Activated CD4-positive, alpha-beta memory T cell treated with anti-CD3 and anti-CD28 coated beads, Interleukin-2, amount 10 ng/mL, durations not matched to agents 7 days and 5 days (primary cell): Measurements from ENCODE around the gene EHF. TPM values are rescaled to one million over a fixed set of nuclear protein-coding genes. Genes with fewer than 3 reads are reported as not detected.

ENCODE experiments used
- CTCF ChIA-PET: fragments of 350-600 bp; sonication (Branson Sonifier 250); formaldehyde crosslinking; loops from one replicate; lab custom pipeline; 2021; ENCODE audit warnings: antibody characterized with exemption, inconsistent platforms; lab: Charles Lee
- POLR2A ChIA-PET: fragments of 350-600 bp; sonication (Branson Sonifier 250); formaldehyde crosslinking; loops from one replicate; lab custom pipeline; 2021; ENCODE audit warnings: antibody characterized with exemption; lab: Charles Lee
- DNase-seq: peaks from one replicate; pipeline ENCODE4 v3.0.0-alpha.2; 2020
- H3K27ac Mint-ChIP-seq: one replicate; pipeline ENCODE4 v1.8.0; 2021; ENCODE audit warnings: mild to moderate bottlenecking, mixed read lengths
- H3K27me3 Mint-ChIP-seq: one replicate; pipeline ENCODE4 v1.8.0; 2021; ENCODE audit warnings: mixed read lengths
- H3K36me3 Mint-ChIP-seq: one replicate; pipeline ENCODE4 v1.8.0; 2021; ENCODE audit warnings: low read depth, mixed read lengths
- H3K4me1 Mint-ChIP-seq: one replicate; pipeline ENCODE4 v1.8.0; 2021; ENCODE audit warnings: mixed read lengths
- H3K4me3 Mint-ChIP-seq: one replicate; pipeline ENCODE4 v1.8.0; 2021; ENCODE audit warnings: mild to moderate bottlenecking, mixed read lengths
- H3K9me3 Mint-ChIP-seq: one replicate; pipeline ENCODE4 v1.8.0; 2021; ENCODE audit warnings: mixed read lengths
- total RNA-seq, 2 experiments: library from RNA; stranded (reverse); gene quantifications; one replicate each; pipeline ENCODE4 v1.2.3, GENCODE V29; 2021

The EHF gene
- total RNA-seq, 2 experiments from 2014 or later: not detected

- H3K36me3 Mint-ChIP-seq: no peaks in the 10 kb centered on the region
- no peak overlapping the region for H3K4me3 Mint-ChIP-seq
- H3K27me3 Mint-ChIP-seq: peaks cover 68% of the 10 kb centered on the region
- CTCF ChIA-PET: no interaction called here
- POLR2A ChIA-PET: no interaction called here
- DNase-seq: no peak
- H3K9me3 Mint-ChIP-seq: no peaks in the 10 kb centered on the region
- no peaks in the 10 kb centered on the region for H3K4me1 Mint-ChIP-seq
- no peak overlapping the region for H3K27ac Mint-ChIP-seq
Measured at GRCh38 chr11:34643311-34643710, 22.4 kb downstream of the EHF start.

DNA sequence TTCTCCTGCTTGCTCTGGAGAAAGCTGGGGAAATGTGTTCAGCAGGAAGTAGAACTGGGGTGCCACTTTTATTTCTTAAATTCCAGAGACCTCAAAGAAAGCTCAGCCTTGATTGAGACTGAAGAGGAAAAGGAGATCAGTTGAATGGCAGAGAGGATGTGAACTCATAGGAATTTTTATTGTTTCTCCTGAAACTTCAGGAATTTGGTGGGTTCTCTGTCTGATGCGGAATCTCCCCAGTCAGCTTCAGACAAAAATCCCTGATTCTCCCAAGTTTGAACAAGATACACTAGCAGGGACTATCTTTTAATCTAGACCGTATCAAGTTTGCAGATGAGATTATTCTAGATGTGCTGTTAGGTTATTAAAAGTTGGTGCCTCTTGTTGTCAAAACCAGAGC, 23.0 kb downstream of the EHF start:
- H3K4me1 Mint-ChIP-seq: no peaks in the 10 kb centered on the region
- no peak overlapping the region for H3K27ac Mint-ChIP-seq
- DNase-seq: no peak
- no peak overlapping the region for H3K4me3 Mint-ChIP-seq
- H3K27me3 Mint-ChIP-seq: peaks cover 71% of the 10 kb centered on the region
- ChIA-PET CTCF (no interaction called here), POLR2A (no interaction called here)
- no peaks in the 10 kb centered on the region for H3K9me3 Mint-ChIP-seq
- H3K36me3 Mint-ChIP-seq: no peaks in the 10 kb centered on the region

DNA sequence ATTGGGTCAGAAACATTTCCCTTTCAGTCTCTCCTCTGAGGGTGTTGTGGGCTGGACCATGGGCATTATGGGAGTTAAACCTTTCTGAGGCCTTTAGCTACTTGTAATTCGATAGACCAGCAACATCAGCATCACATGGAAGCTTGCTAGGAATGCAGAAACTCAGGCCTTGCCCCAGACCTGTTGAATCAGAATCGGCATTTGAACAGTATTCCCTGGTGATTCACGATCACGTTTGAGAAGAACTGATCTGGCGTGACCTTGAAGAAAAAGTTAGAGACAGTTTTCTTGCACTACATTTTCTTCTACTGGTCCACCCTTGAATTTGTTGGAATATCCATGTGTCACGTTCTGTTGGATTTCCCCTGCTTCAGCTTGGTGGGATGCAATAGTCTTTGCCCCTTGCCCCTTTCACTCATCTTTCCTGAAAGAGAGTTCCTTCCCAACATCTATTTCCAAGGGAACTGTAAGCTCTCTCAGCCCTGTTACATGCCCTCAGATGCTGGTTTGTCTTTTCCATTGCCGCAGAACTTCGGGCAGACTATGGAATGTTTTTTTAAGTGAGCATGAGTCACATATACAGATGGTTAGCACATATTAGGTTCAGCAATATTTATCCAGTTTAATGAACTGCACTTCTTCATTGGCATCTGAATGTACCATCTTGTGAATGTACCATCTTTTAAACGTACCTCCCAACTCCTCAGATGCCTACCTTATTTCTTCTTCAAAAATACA, 23.9 kb downstream of the EHF start:
- Mint-ChIP-seq H3K9me3 (no peaks in the 10 kb centered on the region), H3K4me1 (peaks cover 1% of the 10 kb centered on the region), H3K36me3 (no peaks in the 10 kb centered on the region), H3K27ac (no peak overlapping the region), H3K27me3 (peaks cover 73% of the 10 kb centered on the region), H3K4me3 (no peak overlapping the region)
- no peak for DNase-seq
- CTCF ChIA-PET: no interaction called here
- POLR2A ChIA-PET: no interaction called here

GRCh38 chr11:34646431-34646830, 25.5 kb downstream of the EHF start:
- Mint-ChIP-seq H3K27ac (no peak overlapping the region), H3K4me1 (peaks cover 15% of the 10 kb centered on the region), H3K9me3 (no peaks in the 10 kb centered on the region), H3K4me3 (no peak overlapping the region), H3K27me3 (peaks cover 69% of the 10 kb centered on the region), H3K36me3 (no peaks in the 10 kb centered on the region)
- DNase-seq: no peak
- ChIA-PET CTCF (no interaction called here), POLR2A (no interaction called here)

DNA sequence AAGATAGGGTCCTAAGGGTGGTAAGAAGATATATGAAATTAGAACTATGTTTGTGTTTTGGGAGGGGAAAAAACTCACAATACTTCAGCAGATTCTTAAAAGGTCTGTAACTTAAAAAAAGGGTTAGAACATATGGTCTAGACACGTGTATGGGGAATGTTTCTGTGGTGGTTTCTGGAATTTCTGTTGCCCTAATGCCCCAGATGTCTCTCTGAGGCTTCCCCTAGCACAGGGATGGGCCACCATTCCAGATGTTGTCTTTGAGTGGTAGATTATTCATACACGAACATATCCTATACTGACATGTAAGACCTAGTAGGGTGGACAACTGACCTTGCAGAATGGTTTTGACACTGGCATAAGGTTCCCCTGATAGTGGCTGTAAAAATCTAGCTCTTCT, 26.2 kb downstream of the EHF start:
- POLR2A ChIA-PET: no interaction called here
- Mint-ChIP-seq H3K4me1 (peaks cover 17% of the 10 kb centered on the region), H3K9me3 (no peaks in the 10 kb centered on the region), H3K27me3 (peaks cover 69% of the 10 kb centered on the region), H3K27ac (no peak overlapping the region), H3K36me3 (no peaks in the 10 kb centered on the region), H3K4me3 (no peak overlapping the region)
- CTCF ChIA-PET: no interaction called here
- DNase-seq: no peak

DNA sequence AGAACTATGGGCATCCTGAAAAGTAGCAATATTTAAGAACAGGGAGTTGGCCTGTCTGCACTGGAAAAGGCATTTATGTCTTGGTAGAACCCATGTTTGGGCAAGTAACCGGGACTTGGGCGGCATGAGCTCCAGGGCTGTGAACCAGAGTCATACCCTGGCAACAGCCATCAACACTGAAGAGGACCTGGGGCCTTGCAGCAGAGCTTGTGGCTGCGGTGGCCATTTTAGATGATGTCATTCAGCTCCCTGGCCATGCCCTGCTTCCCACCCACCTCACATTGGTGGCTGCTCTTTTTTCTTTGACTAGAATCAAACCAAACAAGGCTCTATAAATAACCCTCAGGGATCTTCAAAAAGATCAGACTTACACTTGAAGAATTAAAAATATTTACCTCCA, 26.6 kb downstream of the EHF start:
- peaks cover 72% of the 10 kb centered on the region for H3K27me3 Mint-ChIP-seq
- CTCF ChIA-PET: no interaction called here

GRCh38 chr11:34648036-34648435, 27.1 kb downstream of the EHF start:
- H3K27me3 Mint-ChIP-seq: peaks cover 72% of the 10 kb centered on the region
- CTCF ChIA-PET: no interaction called here
- H3K9me3 Mint-ChIP-seq: no peaks in the 10 kb centered on the region
- POLR2A ChIA-PET: no interaction called here
- DNase-seq: no peak
- H3K4me3 Mint-ChIP-seq: no peak overlapping the region
- H3K27ac Mint-ChIP-seq: no peak overlapping the region
- peaks cover 20% of the 10 kb centered on the region for H3K4me1 Mint-ChIP-seq
- no peaks in the 10 kb centered on the region for H3K36me3 Mint-ChIP-seq

More for the DNA sequence above, 26.6 kb downstream of the EHF start:
- H3K9me3 Mint-ChIP-seq: no peaks in the 10 kb centered on the region
- DNase-seq: no peak
- H3K4me1 Mint-ChIP-seq: peaks cover 18% of the 10 kb centered on the region
- H3K4me3 Mint-ChIP-seq: no peak overlapping the region
- POLR2A ChIA-PET: no interaction called here
- H3K27ac Mint-ChIP-seq: no peak overlapping the region
- no peaks in the 10 kb centered on the region for H3K36me3 Mint-ChIP-seq

GRCh38 chr11:34649597-34649996, 28.7 kb downstream of the EHF start:
- Mint-ChIP-seq H3K4me1 (peaks cover 20% of the 10 kb centered on the region), H3K27me3 (peaks cover 72% of the 10 kb centered on the region), H3K4me3 (no peak overlapping the region), H3K9me3 (no peaks in the 10 kb centered on the region), H3K36me3 (no peaks in the 10 kb centered on the region), H3K27ac (no peak overlapping the region)
- DNase-seq: no peak
- ChIA-PET POLR2A (interaction anchor here (1.0 to 1.9 kb wide), 2 partner anchors 16 to 26 kb away, joined by 3 to 7 read pairs; no protein-coding TSS in a partner anchor), CTCF (interaction anchor here (1.2 to 2.0 kb wide), 3 partner anchors 9 to 26 kb away, joined by 3 to 10 read pairs (median 5); no protein-coding TSS in a partner anchor)

GRCh38 chr11:34650528-34650927, 29.6 kb downstream of the EHF start:
- peak overlapping the region; percentile 26 for H3K4me3 Mint-ChIP-seq
- DNase-seq: peak; percentile 77
- ChIA-PET POLR2A (interaction anchor here (0.9 to 1.9 kb wide), 5 partner anchors 10 to 265 kb away, joined by 3 to 7 read pairs (median 3); partner anchors contain the start of genes APIP and PDHX), CTCF (interaction anchor here (1.2 to 2.0 kb wide), 4 partner anchors 9 to 64 kb away, joined by 3 to 10 read pairs (median 4); no protein-coding TSS in a partner anchor)
- H3K36me3 Mint-ChIP-seq: no peaks in the 10 kb centered on the region
- H3K27me3 Mint-ChIP-seq: peaks cover 69% of the 10 kb centered on the region
- H3K4me1 Mint-ChIP-seq: peaks cover 20% of the 10 kb centered on the region
- H3K27ac Mint-ChIP-seq: peak overlapping the region; percentile 37
- H3K9me3 Mint-ChIP-seq: no peaks in the 10 kb centered on the region

DNA sequence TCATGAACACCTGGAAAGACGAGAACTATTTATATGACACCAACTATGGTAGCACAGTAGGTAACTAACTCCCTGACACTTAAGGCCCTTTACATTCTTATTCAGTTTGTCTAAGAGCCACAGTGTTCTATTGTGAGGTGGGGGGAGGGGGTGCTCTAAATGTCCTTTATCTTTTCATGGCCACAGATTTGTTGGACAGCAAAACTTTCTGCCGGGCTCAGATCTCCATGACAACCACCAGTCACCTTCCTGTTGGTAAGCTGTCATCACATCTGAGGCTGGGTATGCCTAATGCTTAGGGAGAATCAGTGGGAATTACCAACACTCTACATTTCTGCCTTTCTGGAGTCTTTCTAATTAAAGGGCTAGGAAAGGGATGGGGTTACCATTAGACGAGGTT, 30.7 kb downstream of the EHF start:
- Mint-ChIP-seq H3K27me3 (peaks cover 68% of the 10 kb centered on the region), H3K4me3 (no peak overlapping the region), H3K9me3 (no peaks in the 10 kb centered on the region), H3K27ac (no peak overlapping the region), H3K4me1 (peaks cover 20% of the 10 kb centered on the region), H3K36me3 (no peaks in the 10 kb centered on the region)
- no peak for DNase-seq
- CTCF ChIA-PET: no interaction called here
- POLR2A ChIA-PET: no interaction called here

GRCh38 chr11:34652191-34652973, 31.5 kb downstream of the EHF start:
- Mint-ChIP-seq H3K9me3 (no peaks in the 10 kb centered on the region), H3K27ac (no peak overlapping the region), H3K4me1 (peaks cover 20% of the 10 kb centered on the region), H3K4me3 (no peak overlapping the region), H3K27me3 (peaks cover 67% of the 10 kb centered on the region), H3K36me3 (no peaks in the 10 kb centered on the region)
- DNase-seq: no peak
- CTCF ChIA-PET: no interaction called here
- POLR2A ChIA-PET: no interaction called here

DNA sequence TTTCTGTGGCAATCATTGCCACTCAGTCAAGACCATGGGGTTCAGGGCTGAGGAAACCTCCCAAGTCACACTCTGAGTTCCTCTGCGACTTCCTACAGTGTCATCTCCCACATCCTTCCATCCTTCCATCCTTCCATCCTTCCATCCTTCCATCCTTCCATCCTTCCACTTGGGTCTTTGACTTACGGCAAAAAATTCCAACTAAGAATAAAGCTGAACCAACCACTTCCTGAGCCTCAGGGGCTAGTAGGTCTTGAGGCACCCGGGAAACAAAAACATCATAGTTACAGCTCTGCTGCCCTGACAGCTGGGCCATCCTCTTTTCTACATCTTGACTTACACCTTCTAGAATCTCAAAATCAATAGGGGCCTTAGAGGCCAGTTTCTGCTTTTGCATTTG, 32.1 kb downstream of the EHF start:
- H3K9me3 Mint-ChIP-seq: no peaks in the 10 kb centered on the region
- CTCF ChIA-PET: no interaction called here
- H3K4me1 Mint-ChIP-seq: peaks cover 20% of the 10 kb centered on the region
- H3K36me3 Mint-ChIP-seq: no peaks in the 10 kb centered on the region
- DNase-seq: no peak
- peaks cover 60% of the 10 kb centered on the region for H3K27me3 Mint-ChIP-seq
- H3K4me3 Mint-ChIP-seq: no peak overlapping the region
- POLR2A ChIA-PET: no interaction called here
- no peak overlapping the region for H3K27ac Mint-ChIP-seq

- H3K36me3 Mint-ChIP-seq: no peaks in the 10 kb centered on the region
- POLR2A ChIA-PET: no interaction called here
- no peak overlapping the region for H3K4me3 Mint-ChIP-seq
- H3K4me1 Mint-ChIP-seq: peaks cover 20% of the 10 kb centered on the region
- CTCF ChIA-PET: no interaction called here
- no peak for DNase-seq
- H3K27me3 Mint-ChIP-seq: peaks cover 62% of the 10 kb centered on the region
- no peak overlapping the region for H3K27ac Mint-ChIP-seq
- H3K9me3 Mint-ChIP-seq: no peaks in the 10 kb centered on the region
Measured at GRCh38 chr11:34653851-34654482, 33.1 kb downstream of the EHF start.
